Measurements from ENCODE around the gene GOLGA8O.
"Not testable (repeated sequence)": the region's sequence is repeated elsewhere in the genome, so short reads cannot be mapped to it uniquely, and the experiment has no call there.

GOLGA8O gene, protein sequence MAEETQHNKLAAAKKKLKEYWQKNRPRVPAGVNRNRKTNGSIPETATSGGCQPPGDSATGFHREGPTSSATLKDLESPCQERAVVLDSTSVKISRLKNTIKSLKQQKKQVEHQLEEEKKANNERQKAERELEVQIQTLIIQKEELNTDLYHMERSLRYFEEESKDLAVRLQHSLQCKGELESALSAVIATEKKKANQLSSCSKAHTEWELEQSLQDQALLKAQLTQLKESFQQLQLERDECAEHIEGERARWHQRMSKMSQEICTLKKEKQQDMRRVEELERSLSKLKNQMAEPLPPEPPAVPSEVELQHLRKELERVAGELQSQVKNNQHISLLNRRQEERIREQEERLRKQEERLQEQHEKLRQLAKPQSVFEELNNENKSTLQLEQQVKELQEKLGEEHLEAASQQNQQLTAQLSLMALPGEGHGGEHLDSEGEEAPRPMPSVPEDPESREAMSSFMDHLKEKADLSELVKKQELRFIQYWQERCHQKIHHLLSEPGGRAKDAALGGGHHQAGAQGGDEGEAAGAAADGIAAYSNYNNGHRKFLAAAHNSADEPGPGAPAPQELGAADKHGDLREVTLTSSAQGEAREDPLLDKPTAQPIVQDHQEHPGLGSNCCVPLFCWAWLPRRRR

GRCh38 chr15:32455534-32455933, at the start of gene GOLGA8O:
GOLGA8O (minus strand) TSS chr15:32455634; CDS start chr15:32455536, 98 bp downstream.
- DNase-seq (ENCODE audit: low read depth in 3 of 3), result not testable (repeated sequence)

- DNase-seq (ENCODE audit: low read depth in 3 of 3), result not testable (repeated sequence)
Measured at GRCh38 chr15:32504152-32504811, 48.8 kb upstream of the GOLGA8O start.

- not testable (repeated sequence) for DNase-seq (ENCODE audit: low read depth in 3 of 3)
Measured at GRCh38 chr15:32502946-32503345, 47.5 kb upstream of the GOLGA8O start.

DNA sequence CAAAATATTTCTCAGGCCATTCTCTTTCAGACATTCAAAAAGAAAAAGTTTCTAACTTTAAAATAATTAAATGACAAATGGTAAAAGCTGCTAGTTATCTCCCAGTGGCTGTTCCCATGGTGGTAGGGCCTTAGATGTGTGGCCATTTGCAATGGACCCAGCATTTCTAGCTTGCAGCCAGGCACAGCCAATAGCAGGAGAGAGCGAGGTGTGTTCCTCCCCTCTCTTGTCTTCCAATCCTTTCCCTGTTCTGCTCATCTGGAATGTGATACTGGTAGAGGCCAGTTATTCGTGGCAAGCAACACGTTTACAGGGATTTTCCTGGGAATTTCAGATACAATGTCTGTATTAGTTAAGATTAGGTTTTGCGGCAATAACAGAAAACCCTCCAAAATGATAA, 37.3 kb upstream of the GOLGA8O start:
- not testable (repeated sequence) for DNase-seq (ENCODE audit: low read depth in 3 of 3)

GRCh38 chr15:32486474-32486873, 31.0 kb upstream of the GOLGA8O start:
- DNase-seq (ENCODE audit: low read depth in 3 of 3), result not testable (repeated sequence)

GRCh38 chr15:32483377-32483776, 27.9 kb upstream of the GOLGA8O start:
- DNase-seq (ENCODE audit: low read depth in 3 of 3), result not testable (repeated sequence)

GRCh38 chr15:32481683-32482082, 26.2 kb upstream of the GOLGA8O start:
- not testable (repeated sequence) for DNase-seq (ENCODE audit: low read depth in 3 of 3)

DNA sequence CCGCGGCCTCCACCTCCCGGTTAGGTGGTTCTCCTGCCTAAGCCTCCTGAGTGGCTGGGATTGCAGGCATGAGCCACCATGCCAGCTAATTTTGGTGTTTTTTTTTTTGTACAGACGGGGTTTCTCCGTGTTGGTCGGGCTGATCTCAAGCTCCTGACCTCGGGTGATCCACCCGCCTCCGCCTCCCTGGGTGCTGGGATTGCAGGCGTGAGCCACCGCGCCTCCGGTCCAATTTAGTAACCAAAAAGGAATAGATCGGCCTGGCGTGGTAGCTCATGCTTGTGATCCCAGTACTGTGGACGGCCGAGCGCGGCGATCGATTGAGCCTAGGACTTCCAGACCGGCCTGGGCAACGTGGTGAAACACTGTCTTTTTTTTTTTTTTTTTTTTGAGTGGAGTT, 12.6 kb upstream of the GOLGA8O start:
- DNase-seq (ENCODE audit: low read depth in 3 of 3), result not testable (repeated sequence)

DNA sequence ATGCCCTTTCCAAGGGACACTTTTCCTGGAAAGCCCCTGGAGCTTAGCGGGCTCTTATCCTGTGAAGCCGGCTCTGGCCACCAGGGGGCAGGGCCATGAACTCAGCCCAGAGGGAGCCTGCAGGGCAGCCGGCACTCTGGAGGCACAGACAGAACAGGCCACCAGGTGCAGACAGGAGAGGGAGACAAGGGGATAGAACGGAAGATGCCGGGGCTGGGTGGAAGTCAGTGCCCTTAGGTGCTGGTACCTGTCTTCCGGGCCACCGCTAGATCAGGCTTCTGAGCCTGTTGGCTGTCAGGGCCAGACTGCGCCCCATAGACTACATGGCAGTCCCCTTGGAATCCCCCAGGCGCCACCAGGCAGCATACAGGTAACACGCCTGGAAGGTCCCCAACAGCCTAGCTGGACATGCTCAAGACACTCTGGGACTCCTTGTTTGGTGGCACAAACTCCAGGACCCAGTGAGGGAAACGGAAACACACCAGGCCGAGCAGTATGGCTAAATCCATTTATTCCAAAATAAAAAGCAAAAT, 14.9 kb downstream of the GOLGA8O start:
- not testable (repeated sequence) for DNase-seq (ENCODE audit: low read depth in 3 of 3)

DNA sequence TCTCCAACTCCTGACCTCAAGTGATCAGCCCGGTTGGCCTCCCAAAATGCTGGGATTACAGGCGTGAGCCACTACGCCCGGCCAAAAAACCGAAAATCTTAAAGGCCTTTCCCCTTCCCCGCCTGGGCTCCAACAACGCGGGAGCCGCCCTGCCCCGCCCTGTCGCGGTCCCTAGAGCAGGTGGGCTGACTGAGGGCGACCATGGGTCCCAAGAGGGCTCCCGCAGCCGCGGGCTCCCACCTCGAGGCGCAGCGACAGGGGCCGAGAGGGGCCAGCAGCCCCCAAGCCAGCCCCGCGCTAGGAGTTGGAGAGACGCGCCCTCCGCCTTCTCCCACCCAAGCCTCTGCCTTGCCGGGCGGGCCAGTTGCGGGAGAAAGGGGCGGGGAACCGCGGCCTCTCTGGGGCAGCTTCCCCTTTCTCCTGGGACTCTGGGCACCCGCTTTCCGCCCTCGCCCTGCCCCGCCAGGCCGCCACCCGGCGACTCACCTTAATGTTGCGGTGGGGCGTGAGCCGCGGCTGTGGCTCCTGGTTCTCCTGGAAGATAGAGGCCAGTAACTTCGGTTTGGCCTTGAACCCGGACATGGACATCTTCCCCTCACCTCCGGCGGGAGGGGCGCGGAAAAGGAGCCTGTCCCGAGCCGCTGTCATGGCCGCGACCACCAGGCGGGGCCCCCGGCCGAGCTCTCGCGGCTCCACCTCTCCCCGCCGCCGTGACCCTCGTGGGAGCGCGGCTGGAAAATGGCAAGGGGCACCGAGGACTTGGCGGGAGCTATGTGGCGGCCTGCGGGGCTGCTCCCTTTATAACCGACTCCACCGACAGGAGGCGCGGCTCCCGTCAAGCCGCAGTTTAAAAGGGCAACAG, 21.1 kb downstream of the GOLGA8O start:
- DNase-seq (ENCODE audit: low read depth in 3 of 3), result not testable (repeated sequence)

DNA sequence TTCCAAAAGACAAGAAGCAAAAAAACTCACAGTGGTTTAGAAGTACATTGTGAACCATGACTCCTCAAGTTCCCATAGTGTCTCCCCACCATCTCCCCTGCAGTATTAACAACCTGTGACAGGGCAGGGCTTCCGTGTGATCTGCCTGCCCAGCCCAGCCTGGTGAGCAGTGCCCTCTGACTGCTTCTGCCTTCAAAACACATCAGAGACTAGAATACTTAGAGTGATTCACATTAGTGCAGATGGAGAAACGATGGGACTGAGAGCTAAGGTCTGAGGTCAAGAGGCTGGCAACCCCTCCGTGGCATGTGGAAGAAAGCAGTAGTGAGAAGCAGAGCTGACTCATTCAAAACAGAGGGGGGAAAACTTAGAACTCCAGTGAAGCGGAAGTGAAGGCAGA, 27.8 kb downstream of the GOLGA8O start:
- DNase-seq (ENCODE audit: low read depth in 3 of 3), result not testable (repeated sequence)

- DNase-seq (ENCODE audit: low read depth in 3 of 3), result not testable (repeated sequence)
Measured at GRCh38 chr15:32426511-32426910, 28.9 kb downstream of the GOLGA8O start.

DNA sequence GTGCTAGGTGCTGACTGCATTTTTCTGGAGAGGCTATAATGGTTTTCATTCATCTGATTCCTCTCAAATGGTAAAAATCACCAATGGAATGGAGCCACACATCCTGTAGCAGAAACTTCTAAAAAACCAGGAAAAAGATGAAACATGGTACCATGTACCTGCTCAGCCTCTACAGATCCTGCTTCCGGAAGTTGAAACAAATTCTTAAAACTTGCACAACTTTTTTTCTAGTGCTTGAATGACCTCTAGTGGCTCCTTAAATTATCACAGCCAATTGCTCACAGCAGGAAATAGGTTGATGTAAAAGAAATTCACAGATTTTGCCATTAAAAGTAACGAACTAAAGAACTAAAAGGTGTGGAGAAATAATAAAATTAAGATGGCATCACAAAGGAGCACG, 47.5 kb downstream of the GOLGA8O start:
- DNase-seq (ENCODE audit: low read depth in 3 of 3), result not testable (repeated sequence)

DNA sequence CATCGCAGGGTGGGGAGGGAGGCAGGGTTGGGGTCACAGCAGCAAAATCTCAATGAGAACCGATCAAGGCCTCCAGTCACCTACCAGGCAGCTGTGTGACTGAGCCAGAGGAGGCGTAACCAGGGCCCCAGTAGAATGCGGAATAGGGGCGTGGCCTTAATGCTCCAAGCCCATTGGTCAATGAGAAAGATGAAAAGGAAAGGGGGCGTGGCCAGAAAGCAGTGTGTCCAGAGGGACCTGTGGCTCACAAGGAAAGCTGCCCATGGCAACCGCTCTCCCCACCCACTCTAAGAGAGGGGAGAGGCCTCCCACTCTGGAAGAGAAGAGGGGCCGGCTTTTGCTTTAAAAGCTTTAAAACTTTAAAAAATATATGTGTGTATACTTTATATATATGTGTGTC, 52.2 kb downstream of the GOLGA8O start, which contains the start of gene GOLGA8K:
GOLGA8K (minus strand) TSS at position 101 of the 400 bp plus-strand sequence; CDS start at position 3, 98 bp downstream.
- not testable (repeated sequence) for DNase-seq (ENCODE audit: low read depth in 3 of 3)

DNA sequence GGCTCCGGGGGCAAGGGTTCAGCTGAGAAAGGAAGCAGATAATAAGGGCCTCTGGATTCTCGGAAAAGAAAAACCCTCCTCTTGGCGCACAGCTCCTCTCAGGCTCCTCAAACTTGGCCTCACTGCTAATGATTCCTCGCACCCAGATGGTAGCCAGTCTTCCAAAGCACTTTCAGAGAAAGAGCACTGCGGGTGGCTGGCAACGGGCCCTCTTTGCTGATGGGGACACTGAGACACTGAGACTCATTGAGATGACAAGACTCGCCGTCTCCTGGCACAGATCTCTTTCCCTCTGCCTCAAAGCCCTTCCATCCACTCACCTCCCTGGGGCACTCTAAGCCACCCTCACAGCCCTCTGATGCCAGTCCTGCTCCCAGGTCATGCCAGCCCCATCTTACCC, 58.9 kb downstream of the GOLGA8O start:
- not testable (repeated sequence) for DNase-seq (ENCODE audit: low read depth in 3 of 3)
